ENCODE data around the gene STRC.
"Not testable (repeated sequence)": the region's sequence is repeated elsewhere in the genome, so short reads cannot be mapped to it uniquely, and the experiment has no call there.

STRC gene

DNA sequence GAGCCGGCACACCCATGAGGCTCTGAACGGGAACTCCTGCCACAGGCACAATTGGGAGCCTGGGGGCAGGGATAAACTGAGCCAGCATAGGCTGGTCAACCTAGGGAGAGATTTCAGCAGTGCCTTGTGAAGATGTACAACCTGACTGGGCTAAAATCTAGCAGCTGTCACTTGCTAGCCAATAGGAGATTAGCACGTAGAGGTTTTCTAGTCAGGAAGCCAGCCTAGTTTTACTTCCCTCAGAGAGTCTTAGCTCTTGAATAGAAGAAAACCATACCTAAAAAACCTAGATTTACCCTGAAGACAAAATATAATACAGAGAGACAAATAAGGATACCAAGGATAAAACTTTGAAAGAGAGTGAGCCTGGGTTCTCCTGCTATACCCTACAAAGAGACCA lies 55.8 kb downstream of the STRC start:
- DNase-seq, result not testable (repeated sequence)

- no peak for DNase-seq
Observed at GRCh38 chr15:43552986-43553385, 65.6 kb downstream of the STRC start.

- no peak for DNase-seq
Observed at GRCh38 chr15:43552256-43552655, 66.3 kb downstream of the STRC start.

- DNase-seq, result no peak
Observed at GRCh38 chr15:43550527-43551363, 67.9 kb downstream of the STRC start.
